GM21723 (cell line): ENCODE measurements around the gene CPTP.
A peak's percentile ranks its signal among the peaks of the same experiment; 100 is the strongest.
"Not testable (repeated sequence)": the region's sequence is repeated elsewhere in the genome, so short reads cannot be mapped to it uniquely, and the experiment has no call there.

Source experiments
- ATAC-seq: cut with Tn5 transposase; IDR thresholded peaks from one replicate; pipeline ENCODE4 v1.9.1; 2021; ENCODE audit warnings: mild to moderate bottlenecking, moderate library complexity; ENCODE audit not compliant: unreplicated experiment

Gene CPTP

DNA sequence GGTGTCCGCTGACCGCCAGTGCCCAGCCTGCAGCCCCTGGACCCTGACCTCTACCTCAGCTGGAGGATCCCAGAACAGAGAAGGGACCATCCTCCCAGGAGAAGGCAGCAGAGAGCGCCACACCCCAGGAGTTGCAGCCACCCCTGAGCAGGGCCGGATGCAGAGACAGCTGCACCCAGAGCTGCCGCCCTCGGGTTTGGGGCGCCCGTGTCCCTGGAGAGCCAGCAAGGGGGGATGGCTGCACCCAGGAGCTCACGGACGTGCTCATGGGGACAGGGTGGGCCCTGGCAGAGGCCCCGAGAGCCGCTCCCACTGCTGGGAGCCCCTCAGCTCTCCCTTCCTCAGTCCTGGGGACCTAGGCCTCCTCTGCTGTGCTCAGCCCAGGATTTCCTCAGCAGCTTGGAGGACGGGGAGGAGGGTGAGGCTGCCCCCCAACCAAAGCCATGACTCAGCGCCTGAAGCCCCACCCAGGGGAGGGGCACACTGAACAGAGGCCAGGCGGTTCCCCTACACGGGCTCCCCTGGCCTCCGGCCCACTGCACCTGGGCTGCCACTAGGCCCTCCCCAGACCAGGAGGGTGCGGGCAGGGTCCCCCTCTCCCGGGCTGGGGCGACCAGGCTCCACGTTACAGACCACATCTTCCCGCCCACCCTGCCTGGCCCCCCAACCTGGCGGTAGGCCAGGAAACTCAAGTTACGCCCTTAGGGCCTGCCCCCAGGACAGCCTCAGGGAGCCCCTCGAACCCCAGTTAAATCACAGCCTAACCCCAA, 19.1 kb upstream of the CPTP start:
- ATAC-seq = no peak

DNA sequence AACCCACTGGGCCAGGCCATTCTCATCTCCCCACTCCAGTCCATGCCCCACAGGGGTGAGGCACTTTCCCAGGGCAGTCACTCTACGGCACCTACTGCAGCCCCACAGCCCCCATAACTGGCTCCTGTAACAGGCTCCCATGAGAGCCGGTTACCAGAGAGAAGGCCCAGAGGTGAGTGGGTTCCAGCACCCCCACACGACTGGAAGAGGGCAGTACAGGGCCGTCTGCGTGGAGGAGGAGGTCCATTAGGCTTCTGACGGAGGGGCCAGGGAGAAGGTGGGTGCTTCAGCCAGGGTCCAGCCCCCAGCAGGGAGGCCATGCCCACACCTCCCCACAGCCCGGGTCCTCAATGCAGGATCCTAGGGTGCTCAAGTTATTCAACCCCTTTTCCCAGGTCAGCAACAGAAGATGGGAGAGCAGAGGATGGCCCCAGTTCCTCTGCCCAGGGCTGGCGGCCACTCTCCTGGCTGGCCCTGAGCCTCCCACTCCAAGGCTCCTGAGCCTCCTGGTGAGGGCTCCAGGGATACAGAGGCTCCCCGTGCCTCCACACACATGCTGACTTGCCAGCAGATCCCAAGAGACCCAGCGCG, 18.4 kb upstream of the CPTP start:
- ATAC-seq = no peak

DNA sequence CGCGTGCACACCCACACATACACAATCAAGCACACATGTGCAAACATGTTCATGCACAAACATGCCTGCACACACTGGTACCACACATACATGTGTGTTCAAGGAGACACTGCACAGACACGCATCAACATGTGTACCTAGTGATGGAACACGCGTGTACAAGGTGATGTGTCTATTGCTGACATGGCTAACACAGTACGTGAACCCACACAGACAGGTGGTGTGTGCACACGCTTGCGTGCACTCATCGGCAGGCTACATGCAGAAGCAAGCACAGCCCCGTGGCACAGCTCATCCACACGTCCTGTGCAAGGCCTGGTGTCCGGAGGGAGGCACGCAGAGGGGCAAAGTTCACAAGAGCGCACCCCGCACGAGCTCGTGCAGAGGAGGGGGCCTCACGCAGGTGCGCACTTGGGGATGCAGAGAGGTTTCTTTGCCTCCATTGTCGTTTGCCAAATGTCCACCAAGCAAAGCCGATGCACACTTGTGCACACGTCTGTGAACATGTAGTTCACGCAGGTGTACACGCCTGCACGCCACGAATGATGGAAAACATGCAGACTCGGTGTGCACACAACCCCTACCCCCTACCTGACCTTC, 17.8 kb upstream of the CPTP start:
- ATAC-seq = no peak

DNA sequence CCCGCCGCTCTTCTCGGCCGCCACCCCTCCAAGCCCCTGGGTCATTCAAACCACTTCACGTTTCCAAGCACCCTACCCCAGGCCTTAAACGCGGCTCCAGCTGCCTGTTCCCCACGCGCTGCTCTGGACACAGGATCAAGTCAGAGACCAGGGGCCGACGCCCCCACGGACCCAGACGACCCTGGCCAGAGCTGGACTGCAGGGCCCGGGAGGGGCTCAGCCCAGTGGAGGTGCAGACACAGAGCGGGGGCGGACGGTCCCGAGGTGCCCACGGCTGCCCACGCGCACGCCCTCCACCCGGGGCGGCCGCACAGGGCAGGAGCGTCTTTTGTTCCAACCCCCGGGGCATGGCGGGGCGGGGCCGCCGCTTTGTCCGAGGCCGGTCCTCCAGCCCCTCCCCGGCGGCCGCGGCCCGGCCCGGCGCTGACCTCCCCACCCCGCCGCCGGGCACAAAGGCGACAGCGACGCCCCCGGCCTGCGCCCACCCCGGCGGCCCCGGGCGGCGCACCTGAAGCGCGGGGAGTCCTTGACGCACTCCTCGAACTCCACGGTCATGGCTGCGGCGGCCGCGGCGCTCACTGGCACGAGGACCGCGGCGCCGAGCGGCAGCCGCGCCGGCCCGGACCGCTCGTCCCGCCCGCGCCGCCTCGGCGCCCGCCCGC, 17.2 kb upstream of the CPTP start:
- ATAC-seq = peak; percentile 1

DNA sequence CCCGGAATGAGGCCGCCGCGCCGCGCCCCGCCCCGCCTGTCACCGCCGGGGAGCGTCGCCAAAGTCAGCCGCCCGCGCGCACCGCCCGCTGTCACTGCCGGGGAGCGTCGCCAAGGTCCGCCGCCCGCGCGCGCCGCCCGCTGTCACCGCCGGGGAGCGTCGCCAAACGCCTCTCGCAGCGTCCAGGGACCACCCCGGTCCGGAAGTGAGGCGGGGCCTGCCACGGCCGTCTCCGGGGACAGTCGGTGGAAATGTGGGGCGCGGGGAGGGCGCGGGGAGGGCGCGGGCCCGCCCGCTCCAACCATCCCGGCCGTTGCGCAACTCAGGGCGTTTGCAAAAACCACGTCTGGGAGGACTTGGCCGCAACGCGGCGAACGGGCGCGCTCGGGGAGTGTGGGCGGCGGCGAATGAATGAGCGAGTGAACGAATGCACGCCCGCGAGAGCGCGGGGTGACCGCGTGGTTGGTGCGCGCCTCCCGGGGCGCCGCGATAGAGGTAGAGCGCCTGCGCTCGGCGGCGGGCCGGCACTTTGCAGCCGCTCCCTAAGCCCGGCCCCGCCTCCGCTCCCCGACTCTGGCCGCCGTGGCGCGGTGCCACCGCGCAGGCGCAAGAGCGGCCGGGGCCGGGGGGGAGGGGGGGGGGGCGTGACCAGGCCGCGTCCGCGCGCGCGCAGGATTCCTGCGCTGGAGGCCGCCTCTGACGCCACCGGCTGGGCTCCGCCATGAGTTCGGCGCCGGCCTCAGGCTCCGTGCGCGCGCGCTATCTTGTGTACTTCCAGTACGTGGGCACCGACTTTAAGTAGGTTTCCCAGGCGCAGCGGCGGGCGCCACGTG, 16.5 kb upstream of the CPTP start, which contains the start of the genes ACAP3 and PUSL1:
Gene ACAP3, minus strand, starts transcription at position 8 of the 833 bp plus-strand sequence. CDS start 115 bp downstream, outside the sequence.
Gene PUSL1, plus strand, starts transcription at position 675 of the 833 bp plus-strand sequence. Its CDS starts 47 bp downstream, at position 722.
- peak; percentile 61 for ATAC-seq

DNA sequence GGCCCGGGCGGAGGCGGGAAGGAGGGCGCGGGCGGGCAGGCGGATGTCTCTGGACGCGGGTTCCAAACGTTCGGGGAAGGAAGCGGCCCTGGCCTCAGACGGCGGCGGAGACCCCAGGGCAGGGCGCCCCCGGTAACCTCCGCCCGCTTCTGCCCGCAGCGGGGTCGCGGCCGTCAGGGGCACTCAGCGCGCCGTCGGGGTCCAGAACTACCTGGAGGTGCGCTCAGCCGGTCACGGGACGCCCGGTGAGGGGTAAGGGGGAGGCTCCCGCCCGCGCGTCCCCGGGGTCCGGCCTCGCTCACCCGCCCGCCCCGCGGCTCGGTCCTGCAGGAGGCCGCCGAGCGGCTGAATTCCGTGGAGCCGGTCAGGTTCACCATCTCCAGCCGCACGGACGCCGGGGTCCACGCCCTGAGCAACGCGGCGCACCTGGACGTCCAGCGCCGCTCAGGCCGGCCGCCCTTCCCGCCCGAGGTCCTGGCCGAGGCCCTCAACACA, 15.8 kb upstream of the CPTP start:
- no peak for ATAC-seq

DNA sequence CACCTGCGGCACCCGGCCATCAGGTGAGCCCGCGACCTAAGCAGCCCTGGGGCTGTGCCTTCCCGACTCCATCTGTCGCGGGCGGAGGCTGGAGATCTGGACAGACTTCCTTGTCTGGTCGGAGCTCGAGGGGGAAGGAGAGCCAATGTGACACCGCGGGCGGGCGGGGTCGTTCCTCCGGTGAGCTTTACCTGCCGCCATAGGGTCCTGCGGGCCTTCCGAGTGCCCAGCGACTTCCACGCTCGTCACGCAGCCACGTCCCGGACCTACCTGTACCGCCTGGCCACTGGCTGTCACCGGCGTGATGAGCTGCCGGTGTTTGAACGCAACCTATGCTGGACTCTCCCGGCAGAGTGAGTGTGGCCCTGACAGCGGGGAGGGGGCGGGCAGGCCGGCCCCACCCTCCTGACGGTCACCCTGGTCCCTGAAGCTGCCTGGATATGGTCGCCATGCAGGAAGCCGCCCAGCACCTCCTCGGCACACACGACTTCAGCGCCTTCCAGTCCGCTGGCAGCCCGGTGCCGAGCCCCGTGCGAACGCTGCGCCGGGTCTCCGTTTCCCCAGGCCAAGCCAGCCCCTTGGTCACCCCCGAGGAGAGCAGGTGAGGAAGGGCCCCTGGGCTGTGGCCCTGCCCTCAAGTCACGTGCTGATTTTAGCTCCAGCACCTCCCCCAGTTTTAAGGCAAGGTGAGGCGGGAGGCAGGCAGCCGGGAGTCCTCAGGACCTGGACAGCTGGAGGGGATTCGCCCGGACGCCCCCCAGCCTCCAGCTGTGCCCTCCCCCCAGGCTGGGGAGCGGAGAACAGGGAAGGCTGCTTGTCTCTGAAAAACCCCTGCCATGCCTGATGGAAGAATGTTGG, 15.1 kb upstream of the CPTP start:
- no peak for ATAC-seq

DNA sequence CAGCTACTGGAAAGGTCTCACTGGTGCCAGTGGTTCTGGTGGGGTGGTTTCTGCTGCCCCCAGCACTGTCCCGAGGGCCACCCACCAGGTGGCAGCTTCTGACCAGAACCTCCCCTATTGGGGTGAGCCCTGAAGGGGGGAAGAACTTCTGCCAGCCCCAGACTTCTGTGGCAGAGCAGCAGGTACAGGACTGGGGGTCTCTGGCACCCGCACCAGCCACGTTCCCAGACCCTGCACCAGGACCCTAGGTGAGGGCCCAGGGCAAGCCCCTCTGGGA, 14.6 kb upstream of the CPTP start:
- ATAC-seq = no peak

DNA sequence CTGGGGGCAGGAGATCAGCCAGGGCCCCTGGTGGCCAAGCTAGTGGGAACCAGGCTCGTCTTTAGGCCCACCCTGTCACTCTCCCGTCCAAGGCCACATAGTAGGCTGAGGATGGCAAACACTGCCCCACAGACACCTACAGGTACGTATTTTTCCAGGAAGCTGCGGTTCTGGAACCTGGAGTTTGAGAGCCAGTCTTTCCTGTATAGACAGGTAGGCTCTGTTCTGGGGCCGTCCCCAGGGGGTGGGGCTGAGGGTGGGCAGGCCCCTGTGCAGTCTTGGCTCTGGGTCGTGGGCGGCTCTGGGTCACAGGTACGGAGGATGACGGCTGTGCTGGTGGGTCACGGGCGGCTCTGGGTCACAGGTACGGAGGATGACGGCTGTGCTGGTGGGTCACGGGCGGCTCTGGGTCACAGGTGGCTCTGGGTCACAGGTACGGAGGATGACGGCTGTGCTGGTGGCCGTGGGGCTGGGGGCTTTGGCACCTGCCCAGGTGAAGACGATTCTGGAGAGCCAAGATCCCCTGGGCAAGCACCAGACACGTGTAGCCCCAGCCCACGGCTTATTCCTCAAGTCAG, 14.0 kb upstream of the CPTP start:
- ATAC-seq = no peak

DNA sequence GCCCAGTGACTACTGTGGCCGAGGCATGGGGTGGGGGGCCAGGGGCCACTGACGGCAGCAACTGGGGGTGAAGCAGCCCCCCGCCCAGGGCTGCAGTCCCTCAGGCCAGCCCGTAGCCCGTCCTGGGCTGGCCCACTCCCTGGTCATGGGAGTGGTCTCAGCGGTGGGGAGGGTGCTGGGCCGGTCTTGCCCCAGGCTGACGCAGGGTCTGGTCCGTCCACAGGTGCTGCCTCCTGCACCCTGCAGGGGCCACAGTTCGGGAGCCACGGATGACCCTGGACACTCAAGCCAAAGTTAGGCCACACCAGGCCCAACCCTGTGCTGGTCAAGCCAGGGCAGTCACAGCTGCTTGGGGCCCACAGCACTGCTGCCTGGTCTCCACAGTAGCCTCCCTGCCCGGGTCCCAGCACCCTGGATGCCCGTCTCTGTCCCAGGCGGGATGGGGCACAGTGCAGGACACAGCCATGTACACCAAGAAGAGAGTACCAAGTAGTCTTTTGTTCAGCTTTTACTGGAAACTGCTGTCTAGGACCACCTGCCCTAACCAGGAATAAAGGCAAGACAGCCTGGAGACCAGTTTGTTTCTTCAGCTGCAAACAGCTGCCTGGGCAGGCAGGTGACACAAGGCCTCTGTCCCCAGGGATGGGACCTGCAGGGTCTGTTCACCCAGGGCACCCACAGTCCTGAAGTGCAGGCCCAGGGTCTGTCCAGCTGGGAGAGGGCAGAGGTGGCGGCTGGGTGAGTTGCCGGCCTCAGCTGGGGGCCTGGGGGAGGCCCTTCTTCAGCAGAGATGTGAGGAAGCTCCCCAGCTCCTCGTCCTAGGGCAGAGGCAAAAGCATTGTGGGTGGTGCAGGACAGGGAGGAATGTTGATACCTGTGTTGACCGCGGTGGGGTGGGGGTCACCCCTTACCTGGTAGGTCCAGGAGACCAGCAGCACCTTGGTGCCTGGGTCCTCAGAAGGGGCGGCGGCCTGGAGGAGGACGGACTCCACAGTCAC, 13.2 kb upstream of the CPTP start:
- ATAC-seq = no peak

DNA sequence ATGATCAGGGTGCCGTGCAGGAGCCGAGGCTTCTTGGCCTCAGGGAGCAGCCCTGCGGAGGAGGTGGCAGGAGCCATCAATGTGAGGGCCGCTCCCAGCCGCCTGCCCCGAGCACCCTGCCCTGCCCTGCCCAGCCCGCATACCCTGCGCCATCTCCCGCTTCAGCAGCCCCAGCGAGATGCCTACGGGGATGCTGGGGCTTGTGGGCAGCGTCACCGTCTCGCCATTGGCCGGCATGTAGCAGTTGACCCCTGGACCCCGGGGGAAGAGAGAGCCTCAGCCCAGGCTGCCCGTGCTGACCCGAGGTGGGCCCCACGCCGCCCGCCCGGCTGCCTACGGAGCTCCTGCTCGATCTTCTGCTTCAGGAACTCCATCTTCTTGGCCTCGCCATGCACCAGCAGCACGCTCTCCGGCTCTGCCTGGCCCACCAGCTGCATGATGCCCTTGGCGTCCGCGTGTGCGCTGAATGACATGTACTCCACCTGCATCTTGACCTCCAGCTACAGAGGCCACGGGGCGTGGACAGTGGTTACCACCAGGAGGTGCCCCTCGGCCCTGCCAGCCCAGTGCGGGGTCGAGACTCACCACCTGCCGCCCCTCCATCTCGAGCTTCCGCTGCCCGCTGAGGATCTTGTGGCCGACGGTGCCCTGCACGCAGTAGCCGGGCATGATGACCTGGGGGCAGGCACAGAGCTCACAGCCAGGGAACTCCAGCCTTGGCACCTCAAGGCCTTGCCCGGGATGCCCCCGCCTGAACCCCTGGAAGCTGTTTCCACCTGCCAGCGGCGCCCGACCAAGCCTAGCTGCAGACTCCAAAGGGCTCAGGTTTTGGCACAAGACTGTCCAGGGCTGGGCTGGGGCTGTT, 11.9 kb upstream of the CPTP start:
- ATAC-seq = no peak

DNA sequence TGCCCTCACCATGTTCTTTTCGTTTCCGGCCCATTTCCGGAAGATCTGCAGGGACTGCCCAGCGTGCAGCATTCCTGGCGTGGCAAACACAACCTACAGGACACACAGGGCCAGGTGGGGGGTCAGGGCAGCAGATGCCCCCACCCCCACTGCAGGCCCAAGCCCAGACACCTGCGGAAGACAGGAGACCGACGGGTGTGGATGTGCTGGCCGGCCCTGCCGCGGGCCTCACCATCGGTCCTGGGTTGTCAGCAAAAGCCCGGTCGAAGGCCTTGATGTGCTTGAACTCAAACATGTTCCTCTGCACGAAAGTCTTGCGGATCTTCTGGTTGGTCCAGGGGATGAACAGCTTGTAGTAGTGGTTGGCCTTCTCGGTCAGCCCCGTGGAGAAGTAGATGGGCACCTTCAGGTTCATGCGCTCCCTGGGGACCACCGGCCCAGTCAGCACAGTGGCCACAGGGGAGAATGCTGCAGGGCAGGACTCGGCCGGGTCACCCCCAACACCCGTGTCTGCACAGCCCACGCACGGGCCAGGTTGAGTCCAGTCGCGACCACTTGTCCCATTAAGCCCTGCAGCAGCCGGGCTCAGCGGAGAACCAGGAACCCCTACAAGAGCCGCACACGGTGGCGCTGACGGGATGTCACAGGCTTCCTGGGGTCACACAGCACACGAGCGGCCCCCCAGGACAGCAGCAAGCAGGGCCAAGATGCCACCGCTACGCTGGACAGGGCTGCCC, 10.9 kb upstream of the CPTP start:
- no peak for ATAC-seq

DNA sequence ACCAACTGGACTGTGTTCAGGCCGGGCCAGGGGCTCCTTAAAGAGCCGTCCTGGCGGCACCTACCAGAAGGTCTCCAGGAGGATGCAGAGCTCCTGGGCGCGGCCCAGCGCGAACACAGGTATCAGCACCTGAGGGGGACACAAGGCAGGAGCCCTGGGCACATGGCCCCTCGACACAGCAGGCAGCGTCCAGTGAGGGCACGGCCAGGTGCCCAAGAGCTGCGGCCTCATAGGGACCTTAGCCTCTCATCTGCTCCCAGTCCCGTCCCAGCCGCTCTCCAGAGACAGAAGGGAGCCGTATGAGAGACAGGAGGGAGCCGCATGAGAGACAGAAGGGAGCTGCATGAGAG, 10.4 kb upstream of the CPTP start:
- ATAC-seq = no peak

DNA sequence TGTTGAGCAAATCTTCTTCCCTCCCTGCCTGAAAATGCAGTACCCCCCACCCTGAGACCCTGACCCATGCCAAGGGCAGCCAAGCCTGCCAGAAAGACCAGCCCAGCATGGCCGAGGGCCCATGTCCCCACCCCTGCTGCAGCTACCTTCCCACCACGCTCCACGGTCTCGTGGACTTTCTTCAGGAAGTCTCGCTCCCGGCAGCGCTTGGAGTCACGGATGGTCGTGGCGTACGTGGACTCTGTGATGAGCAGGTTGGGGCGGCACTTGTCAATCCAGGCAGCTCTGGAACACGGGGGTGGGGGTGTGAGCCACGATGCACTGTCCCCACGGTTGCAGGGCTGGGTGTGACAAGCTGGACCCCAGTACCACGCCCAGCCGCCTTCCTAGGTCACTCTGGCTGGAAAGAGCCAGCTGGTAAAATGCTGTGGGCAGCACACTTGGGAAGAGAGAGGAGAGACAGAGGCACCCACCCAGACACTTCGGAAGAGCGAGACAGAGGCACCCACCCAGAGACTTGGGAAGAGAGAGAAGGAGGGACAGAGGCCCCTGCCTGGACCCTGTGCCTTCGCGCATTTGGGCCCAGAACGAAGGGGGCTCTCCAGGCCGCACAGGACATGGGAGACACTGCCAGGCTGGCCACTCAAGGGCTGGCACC, 9.8 kb upstream of the CPTP start:
- no peak for ATAC-seq

DNA sequence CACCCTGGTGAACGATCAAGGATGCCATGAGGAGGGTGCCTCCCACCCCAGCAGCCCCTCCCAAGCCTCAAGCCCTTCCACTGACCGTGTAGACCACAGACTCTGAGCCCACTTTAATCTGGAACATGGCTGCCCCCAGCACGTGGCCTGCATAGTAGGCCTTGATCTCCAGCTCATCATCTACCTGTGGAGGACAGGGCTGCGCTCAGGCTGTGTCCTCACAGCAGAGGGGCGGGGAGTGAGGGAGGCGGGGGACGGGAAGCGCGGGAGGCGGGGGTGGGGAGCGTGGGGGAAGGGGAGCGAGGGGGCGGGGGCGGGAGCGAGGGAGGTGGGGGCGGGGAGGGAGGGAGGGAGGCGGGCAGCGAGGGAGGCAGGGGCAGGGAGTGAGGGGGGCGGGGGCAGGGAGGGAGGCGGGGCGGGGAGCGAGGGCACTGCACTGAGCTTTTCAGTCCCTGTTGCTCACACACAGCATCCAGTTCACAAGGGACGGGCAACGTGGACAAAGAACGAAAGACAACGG, 9.1 kb upstream of the CPTP start:
- ATAC-seq = no peak

DNA sequence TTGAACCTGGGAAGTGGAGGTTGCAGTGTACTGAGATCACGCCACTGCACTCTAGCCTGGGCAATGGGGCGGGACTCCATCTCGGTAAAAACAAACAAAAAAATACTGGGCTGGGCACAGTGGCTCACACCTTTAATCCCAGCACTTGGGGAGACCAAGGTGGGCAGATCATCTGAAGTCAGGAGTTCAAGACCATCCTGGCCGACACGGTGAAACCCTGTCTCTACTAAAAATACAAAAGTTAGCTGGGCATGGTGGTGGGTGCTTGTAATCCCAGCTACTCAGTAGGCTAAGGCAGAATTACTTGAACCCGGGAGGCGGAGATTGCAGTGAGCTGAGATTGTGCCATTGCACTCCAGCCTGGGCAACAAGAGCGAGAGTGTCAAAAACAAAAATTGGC, 8.4 kb upstream of the CPTP start:
- ATAC-seq = not testable (repeated sequence)
